Measurements from ENCODE around the gene PTPRK. TPM values are rescaled to one million over a fixed set of nuclear protein-coding genes. Genes with fewer than 3 reads are reported as not detected.

Gene PTPRK
- total RNA-seq, 1 donor, result 70.2 TPM

DNA sequence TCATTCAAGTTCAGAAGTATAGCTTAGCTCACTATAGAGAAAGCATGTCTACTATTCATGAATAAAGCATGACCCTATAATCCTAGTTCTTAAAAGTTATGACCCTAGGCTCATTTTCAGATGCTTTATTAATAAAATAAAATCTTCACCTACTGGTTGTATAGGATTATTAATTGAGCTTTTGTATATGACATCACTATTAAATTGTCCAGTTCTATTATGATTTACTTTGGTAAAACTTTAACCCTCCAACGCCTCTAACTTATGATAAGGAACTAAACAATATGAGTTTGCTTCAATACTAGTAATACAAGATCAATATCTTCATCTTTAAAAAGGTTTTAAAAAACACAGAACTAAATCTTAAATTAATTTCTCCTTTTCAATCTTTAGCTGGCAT is 356.1 kb downstream of the PTPRK start:
- TF ChIP-seq, protein P1, sequence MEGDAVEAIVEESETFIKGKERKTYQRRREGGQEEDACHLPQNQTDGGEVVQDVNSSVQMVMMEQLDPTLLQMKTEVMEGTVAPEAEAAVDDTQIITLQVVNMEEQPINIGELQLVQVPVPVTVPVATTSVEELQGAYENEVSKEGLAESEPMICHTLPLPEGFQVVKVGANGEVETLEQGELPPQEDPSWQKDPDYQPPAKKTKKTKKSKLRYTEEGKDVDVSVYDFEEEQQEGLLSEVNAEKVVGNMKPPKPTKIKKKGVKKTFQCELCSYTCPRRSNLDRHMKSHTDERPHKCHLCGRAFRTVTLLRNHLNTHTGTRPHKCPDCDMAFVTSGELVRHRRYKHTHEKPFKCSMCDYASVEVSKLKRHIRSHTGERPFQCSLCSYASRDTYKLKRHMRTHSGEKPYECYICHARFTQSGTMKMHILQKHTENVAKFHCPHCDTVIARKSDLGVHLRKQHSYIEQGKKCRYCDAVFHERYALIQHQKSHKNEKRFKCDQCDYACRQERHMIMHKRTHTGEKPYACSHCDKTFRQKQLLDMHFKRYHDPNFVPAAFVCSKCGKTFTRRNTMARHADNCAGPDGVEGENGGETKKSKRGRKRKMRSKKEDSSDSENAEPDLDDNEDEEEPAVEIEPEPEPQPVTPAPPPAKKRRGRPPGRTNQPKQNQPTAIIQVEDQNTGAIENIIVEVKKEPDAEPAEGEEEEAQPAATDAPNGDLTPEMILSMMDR (IDR thresholded peaks at IDR 0.05; ENCODE audit: insufficient read depth, low read length), result no peak
- H3K4me3 ChIP-seq (ENCODE audit: low read depth, low read length), result no peak overlapping the region
- DNase-seq (ENCODE audit: low read depth), result no peak

DNA sequence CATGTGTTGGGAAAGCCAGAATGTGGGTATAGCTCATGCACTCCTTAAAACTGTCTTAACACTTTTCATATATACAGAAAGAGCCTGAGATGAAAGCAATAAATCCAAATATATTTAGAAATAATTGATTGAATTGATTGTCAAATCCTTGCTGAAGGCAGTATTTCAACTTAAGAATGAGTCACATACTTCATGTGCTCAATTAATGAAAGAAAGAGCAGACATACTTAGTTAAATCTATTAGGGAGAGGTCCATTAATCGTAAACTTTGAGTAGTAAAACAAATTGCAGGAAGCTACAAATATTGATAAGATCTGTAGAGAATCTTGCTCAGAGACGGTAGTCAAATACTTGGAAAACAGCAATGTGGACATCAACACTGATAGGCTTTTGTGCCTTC is 358.0 kb downstream of the PTPRK start:
- DNase-seq (ENCODE audit: low read depth), result no peak
- TF ChIP-seq, protein P1 (IDR thresholded peaks at IDR 0.05; ENCODE audit: insufficient read depth, low read length), result no peak
- H3K4me3 ChIP-seq (ENCODE audit: low read depth, low read length), result no peak overlapping the region

DNA sequence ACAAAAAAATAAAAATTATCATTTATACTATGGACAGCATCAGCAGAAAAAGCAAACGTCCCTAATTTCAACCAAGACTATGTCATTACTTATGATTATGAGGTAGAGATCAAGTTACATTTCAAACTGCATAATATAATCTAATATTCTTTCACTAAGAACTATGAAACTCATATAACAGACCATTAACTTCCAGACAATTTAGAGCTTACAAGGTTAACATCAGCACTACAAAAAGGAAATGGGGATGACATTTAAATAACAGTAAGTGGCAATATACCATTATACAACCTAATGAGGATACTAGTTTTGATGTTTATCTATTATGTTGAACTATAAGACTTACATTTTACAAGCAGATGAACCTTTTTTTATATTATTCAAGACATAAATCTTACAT is 358.6 kb downstream of the PTPRK start:
- TF ChIP-seq, protein P1 (IDR thresholded peaks at IDR 0.05; ENCODE audit: insufficient read depth, low read length), result no peak
- no peak for DNase-seq (ENCODE audit: low read depth)
- H3K4me3 ChIP-seq (ENCODE audit: low read depth, low read length), result no peak overlapping the region

DNA sequence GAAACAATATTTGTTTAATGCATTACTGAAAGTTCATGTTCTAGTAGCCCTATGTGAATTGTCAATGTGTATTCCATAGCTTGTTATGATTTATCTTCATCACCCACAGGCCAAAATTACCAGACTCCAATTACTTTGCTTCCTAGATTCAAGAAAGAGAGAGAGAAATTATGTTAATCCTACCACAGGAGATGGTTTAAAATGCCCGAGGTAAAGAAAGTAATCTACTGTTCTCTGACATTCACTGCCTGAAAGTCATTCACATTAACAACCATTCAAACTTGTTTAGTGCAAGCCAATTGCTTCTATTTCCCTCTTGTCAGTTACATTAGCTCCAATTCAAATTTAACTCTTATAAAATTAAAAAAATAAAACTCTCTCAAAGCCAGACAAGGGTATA is 359.1 kb downstream of the PTPRK start:
- DNase-seq (ENCODE audit: low read depth), result no peak
- TF ChIP-seq, protein P1 (IDR thresholded peaks at IDR 0.05; ENCODE audit: insufficient read depth, low read length), result no peak
- H3K4me3 ChIP-seq (ENCODE audit: low read depth, low read length), result no peak overlapping the region

DNA sequence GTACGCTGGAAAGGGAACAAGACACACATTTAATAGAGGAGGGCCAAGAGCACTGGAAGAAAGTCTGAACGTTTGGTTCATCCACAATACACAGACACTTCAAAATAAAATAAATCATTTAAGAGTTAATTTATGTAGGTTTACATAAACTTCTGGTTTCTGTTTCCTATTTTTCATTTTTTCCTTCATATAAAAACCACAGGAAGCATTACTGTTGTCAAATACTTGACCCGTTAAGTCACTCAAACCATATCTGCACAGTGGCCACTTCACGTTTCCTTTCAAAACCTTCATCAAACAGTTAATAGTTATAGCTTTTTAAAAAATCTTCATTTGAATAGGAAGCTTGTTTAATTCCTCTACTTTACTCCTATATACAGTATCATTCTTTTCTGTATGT is 361.9 kb downstream of the PTPRK start:
- TF ChIP-seq, protein P1 (IDR thresholded peaks at IDR 0.05; ENCODE audit: insufficient read depth, low read length), result no peak
- no peak for DNase-seq (ENCODE audit: low read depth)

DNA sequence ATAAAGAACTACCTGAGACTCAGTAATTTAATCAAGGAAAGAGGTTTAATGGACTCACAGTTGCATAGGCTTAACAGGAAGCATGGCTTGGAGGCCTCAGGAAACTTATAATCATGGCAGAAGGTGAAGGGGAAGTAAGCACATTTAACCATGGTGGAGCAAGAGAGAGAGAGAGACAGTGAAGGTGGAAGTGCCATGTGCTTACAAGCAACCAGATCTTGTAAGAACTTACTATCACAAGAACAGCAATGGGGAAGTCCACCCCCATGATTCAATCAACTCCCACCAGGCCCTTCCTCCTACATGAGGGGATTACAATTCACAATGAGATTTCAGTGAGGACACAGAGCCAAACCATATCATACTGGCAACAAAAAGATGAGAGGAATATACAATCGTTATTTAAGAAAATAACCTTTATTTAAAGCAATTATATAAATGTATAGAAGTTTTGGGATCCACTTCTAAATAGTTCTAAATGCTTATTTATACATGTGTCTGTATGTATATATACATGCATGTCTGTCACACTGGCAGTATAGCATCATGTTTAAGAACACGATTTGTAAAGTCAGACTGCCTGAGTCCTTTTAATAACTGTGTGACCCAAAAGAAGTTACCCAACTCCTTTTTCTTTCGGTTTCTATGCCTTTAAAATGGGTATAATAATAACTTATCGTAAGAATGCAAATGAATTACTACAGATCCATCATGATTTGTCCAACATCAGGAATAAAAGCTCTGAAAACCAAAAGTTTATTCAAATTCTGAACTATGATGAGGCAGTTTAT is 363.9 kb downstream of the PTPRK start:
- TF ChIP-seq, protein P1 (IDR thresholded peaks at IDR 0.05; ENCODE audit: insufficient read depth, low read length), result no peak
- no peak for DNase-seq (ENCODE audit: low read depth)
- no peak overlapping the region for H3K4me3 ChIP-seq (ENCODE audit: low read depth, low read length)

More for the DNA sequence above, 361.9 kb downstream of the PTPRK start:
- no peak overlapping the region for H3K4me3 ChIP-seq (ENCODE audit: low read depth, low read length)

DNA sequence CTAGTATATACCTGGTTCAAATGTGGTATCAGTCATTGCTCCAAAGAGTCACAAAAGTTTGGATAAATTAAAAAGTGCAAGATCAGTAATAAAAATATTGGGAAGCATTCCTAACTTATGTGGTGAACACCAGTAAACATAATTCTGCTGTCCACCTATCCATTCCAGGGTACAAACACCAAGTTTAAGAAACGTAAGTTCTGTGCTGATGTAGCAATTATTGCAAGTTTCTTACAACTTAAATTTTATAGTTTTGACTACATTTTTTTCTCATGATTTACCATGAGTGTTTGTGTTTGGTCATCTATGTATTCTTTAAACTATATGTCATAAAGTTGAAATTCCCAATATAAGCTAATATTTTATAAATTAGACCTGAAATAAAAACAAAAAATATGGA is 364.6 kb downstream of the PTPRK start:
- TF ChIP-seq, protein P1 (IDR thresholded peaks at IDR 0.05; ENCODE audit: insufficient read depth, low read length), result no peak

More for the DNA sequence above, 364.6 kb downstream of the PTPRK start:
- DNase-seq (ENCODE audit: low read depth), result no peak
- no peak overlapping the region for H3K4me3 ChIP-seq (ENCODE audit: low read depth, low read length)
